Left ventricle myocardium inferior (tissue), 1 donor: ENCODE measurements around the gene ANKRD2. TPM values are rescaled to one million over a fixed set of nuclear protein-coding genes. Genes with fewer than 3 reads are reported as not detected.
"Not testable (repeated sequence)": the region's sequence is repeated elsewhere in the genome, so short reads cannot be mapped to it uniquely, and the experiment has no call there.

Experiments used
- DNase-seq: peaks from one replicate; pipeline ENCODE4 v3.0.0-alpha.2; 2020
- H3K27ac ChIP-seq: fragments of 200-600 bp; replicated peaks from 2 replicates; pipeline ENCODE4 v1.8.0; 2021
- H3K27me3 ChIP-seq: fragments of 200-600 bp; 2 replicates; pipeline ENCODE4 v1.8.0; 2021; ENCODE audit warnings: low read depth
- H3K36me3 ChIP-seq: fragments of 200-600 bp; 2 replicates; pipeline ENCODE4 v1.8.0; 2021
- H3K4me1 ChIP-seq: fragments of 200-600 bp; 2 replicates; pipeline ENCODE4 v1.8.0; 2021
- H3K4me3 ChIP-seq: fragments of 200-600 bp; 2 replicates; pipeline ENCODE4 v1.8.0; 2021; ENCODE audit warnings: mild to moderate bottlenecking, moderate library complexity
- H3K9me3 ChIP-seq: fragments of 200-600 bp; replicated peaks from 2 replicates; pipeline ENCODE4 v1.8.0; 2021
- intact Hi-C: fragments of 100-400 bp; cut with micrococcal nuclease; formaldehyde crosslinking; loops from one replicate; pipeline ENCODE4 v1.11.0; 2022
- total RNA-seq: library from RNA; stranded (reverse); fragmentation: NEBNext Ultra II Directional; extraction: Animal tissue kit (Norgen Biotek cat#: 25700); gene quantifications from one replicate; pipeline ENCODE4 v1.2.1, GENCODE V29; 2021
- TF ChIP-seq, protein P1 (sequence below): fragments of 200-600 bp; IDR thresholded peaks from 2 replicates; pipeline ENCODE4 v1.8.0; 2021; ENCODE audit warnings: antibody characterized with exemption, mild to moderate bottlenecking, borderline replicate concordance
- donor health status: DM: no; HTN: yes; CAD: no; lungs with severe emphysema.

The ANKRD2 gene
- total RNA-seq, 1 donor from 2014 or later = 969 TPM

DNA sequence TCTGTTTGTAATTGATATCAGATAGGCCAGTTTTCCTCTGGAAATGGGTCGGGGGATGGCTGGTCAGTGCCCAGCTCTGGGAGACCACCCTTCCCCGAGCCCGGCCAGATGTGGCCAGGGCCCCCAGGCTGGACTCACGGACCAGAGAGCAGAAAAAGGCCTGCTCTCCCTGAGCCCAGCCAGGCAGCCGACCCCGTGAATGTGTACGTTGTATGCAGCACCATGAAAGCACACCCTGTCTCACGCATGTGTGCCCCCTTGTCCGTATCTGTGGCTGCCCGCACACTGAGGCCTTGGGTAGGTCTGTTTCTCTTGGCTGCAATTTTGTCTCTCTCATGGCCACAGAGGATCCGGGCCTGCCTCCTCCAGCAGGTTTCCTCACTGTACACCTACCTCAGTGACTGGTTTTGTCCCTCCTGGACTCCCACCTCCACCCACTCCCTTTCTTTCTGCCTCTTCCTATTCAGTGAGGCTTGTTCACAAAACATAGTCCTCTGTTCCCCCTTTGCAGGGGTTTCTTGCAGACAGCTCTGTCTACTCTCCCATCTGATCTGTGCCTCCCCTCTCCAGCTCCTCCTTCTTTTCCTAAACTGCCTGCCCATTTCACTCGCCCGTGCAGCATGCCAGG, 23.6 kb upstream of the ANKRD2 start:
- intact Hi-C loops = no loop called here
- DNase-seq = no peak
- peak overlapping the region; percentile 71 for H3K27ac ChIP-seq
- no peaks in the 10 kb centered on the region for H3K36me3 ChIP-seq
- no peak overlapping the region for H3K4me3 ChIP-seq
- H3K4me1 ChIP-seq = peaks cover 67% of the 10 kb centered on the region
- no peaks in the 10 kb centered on the region for H3K9me3 ChIP-seq
- no peaks in the 10 kb centered on the region for H3K27me3 ChIP-seq
- TF ChIP-seq, protein P1, sequence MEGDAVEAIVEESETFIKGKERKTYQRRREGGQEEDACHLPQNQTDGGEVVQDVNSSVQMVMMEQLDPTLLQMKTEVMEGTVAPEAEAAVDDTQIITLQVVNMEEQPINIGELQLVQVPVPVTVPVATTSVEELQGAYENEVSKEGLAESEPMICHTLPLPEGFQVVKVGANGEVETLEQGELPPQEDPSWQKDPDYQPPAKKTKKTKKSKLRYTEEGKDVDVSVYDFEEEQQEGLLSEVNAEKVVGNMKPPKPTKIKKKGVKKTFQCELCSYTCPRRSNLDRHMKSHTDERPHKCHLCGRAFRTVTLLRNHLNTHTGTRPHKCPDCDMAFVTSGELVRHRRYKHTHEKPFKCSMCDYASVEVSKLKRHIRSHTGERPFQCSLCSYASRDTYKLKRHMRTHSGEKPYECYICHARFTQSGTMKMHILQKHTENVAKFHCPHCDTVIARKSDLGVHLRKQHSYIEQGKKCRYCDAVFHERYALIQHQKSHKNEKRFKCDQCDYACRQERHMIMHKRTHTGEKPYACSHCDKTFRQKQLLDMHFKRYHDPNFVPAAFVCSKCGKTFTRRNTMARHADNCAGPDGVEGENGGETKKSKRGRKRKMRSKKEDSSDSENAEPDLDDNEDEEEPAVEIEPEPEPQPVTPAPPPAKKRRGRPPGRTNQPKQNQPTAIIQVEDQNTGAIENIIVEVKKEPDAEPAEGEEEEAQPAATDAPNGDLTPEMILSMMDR = no peak

DNA sequence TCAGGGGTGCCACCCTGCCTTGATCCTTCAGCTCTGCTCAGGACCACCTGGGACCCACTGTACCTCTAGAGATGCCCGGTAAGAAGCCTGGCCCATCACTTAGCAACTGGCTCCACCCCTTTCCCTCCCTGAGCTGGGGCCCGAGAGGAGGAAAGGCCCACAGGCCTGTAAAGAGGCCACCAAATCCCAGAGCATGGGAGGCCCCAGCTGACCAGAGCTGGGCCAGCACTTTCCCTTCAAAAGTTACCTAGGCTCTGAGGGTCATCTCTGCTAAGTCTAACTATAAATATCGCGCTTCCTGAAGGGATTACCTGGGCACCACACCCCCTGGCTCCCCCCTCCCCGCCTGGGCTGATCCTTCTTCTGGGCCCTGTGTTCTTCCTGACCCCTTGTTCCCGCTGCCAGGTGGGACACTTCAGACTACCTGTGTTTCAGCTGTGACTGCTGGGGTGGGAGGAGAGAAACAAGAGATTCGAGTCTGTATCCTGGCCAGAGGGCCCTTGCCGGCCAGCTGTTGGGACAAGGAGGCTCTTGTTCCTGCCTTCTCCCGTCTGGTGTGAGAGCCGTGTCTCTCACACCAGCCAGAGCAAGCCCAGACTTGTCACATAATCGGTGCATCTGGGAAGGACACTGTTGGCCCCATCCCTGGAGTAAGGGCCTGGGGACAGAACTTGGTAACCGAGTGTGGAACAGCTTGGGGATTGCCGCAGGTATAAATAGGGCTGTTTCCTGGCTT, 22.8 kb upstream of the ANKRD2 start:
- H3K9me3 ChIP-seq = no peaks in the 10 kb centered on the region
- no peaks in the 10 kb centered on the region for H3K27me3 ChIP-seq
- intact Hi-C loops = loop anchor here (5.0 kb wide), 1 partner anchor 82 kb away; no protein-coding TSS in a partner anchor
- H3K4me1 ChIP-seq = peaks cover 66% of the 10 kb centered on the region
- peak overlapping the region; percentile 71 for H3K27ac ChIP-seq
- no peak overlapping the region for H3K4me3 ChIP-seq
- DNase-seq = peak; percentile 43
- TF ChIP-seq, protein P1 = no peak
- no peaks in the 10 kb centered on the region for H3K36me3 ChIP-seq

DNA sequence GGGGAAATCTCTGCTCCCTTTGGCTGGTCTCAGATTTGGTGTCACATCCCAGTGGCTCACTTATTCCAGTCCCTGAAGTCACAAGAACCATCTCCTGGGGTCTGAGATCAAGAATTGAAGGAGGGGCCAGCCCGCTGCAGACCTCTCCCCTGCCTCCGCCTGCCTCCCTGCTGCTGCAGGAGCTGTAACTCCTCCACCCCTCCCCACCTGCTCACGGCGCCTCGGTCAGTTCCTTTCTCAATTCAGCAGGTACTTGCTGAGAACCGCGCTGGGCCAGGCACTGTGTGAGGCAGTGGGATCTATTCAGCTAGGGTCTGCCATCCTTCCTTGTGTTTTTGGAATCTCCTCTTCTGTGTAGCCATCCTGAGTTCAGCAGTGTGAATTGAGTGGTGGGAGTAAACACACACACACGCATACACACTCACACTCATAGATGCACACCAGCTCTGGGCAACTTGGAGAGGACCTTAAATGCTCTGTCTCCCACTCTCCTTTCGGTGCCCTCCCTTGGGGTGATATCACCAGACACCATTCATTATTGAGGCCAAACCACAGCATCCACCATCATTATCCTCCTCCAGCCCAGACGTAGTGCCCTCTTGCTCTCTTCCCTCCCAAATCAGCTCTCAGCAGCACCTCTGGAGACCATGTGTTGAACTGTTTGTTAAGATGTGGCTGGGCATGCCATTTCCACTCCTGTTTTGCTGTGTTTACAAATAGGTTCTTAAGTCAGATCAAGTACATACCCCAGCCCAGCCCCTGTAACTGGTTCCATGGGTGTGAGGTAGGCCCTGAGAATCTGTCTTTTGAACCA, 22.0 kb upstream of the ANKRD2 start:
- intact Hi-C loops = loop anchor here (5.0 kb wide), 1 partner anchor 83 kb away; no protein-coding TSS in a partner anchor
- H3K4me1 ChIP-seq = peaks cover 66% of the 10 kb centered on the region
- no peak overlapping the region for H3K4me3 ChIP-seq

DNA sequence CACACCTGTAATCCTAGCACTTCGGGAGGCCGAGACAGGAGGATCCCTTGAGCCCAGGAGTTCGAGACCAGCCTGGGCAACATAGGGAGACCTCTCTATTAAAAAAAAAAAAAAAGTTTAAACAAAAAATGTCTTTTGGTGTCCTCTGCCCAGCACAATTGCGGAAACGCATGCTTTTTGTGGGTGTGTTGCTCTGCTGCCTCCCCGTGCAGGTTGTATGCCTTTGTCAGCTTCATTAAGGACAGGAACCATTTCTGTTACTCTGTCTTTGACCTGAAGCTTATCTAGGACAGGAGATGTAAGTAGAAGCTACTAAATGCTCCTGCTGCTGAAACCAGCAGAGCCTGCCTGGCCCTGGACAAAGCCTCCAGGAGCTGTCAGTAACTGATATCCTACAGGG, 21.3 kb upstream of the ANKRD2 start:
- Histone ChIP-seq H3K4me3 (no peak overlapping the region), H3K4me1 (peaks cover 66% of the 10 kb centered on the region), H3K36me3 (no peaks in the 10 kb centered on the region), H3K9me3 (no peaks in the 10 kb centered on the region), H3K27ac (peak overlapping the region; percentile 71), H3K27me3 (no peaks in the 10 kb centered on the region)
- no peak for DNase-seq
- intact Hi-C loops = loop anchor here (5.0 kb wide), 1 partner anchor 84 kb away; no protein-coding TSS in a partner anchor
- TF ChIP-seq, protein P1 = no peak

More for the DNA sequence above, 22.0 kb upstream of the ANKRD2 start:
- peak overlapping the region; percentile 71 for H3K27ac ChIP-seq
- H3K9me3 ChIP-seq = no peaks in the 10 kb centered on the region
- TF ChIP-seq, protein P1 = no peak
- H3K27me3 ChIP-seq = no peaks in the 10 kb centered on the region
- H3K36me3 ChIP-seq = no peaks in the 10 kb centered on the region
- no peak for DNase-seq

DNA sequence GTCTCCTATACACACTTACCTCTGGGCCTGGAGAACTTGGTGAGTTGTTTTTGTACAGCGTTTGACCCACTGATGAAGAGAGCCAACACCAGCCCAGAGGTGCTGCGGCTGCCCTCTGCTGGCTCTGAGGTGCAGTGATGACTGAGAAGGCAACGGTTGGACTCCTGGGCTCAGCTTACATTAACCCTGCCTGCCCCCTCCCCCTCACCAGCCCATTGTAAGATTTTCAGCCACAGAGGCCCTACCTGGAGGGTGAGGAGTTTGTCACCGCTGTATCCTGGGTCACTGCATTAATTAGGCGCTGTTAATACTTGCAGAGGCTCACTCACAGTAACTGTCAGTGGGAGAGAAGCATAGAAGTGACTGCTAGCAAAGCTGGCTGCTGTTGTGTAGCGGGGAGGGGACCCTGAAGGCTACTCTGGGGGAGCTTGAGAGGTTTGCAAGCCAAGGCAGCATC, 19.0 kb upstream of the ANKRD2 start:
- Histone ChIP-seq H3K27ac (no peak overlapping the region), H3K4me1 (peaks cover 42% of the 10 kb centered on the region), H3K9me3 (no peaks in the 10 kb centered on the region), H3K36me3 (no peaks in the 10 kb centered on the region), H3K27me3 (no peaks in the 10 kb centered on the region), H3K4me3 (no peak overlapping the region)
- intact Hi-C loops = loop anchor here (5.0 kb wide), 1 partner anchor 86 kb away; no protein-coding TSS in a partner anchor
- DNase-seq = peak; percentile 72
- TF ChIP-seq, protein P1 = peak; percentile 93

DNA sequence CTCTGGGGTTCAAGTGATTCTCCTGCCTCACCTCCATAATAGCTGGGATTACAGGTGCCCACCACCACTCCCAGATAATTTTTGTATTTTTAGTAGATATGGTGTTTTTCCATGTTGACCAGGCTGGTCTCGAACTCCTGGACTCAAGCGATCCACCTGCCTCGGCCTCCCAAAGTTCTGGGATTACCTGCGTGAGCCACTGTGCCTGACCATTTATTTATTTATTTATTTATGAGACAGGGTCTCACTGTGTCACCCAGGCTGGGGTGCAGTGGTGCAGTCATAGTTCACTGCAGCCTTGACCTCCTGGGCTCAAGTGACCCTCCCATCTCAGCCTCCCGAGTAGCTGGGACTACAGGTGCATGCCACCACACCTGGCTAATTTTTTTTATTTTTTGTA, 18.2 kb upstream of the ANKRD2 start:
- not testable (repeated sequence) for H3K27me3 ChIP-seq, H3K4me3 ChIP-seq, H3K27ac ChIP-seq, H3K36me3 ChIP-seq, DNase-seq, H3K9me3 ChIP-seq
- peaks cover 35% of the 10 kb centered on the region for H3K4me1 ChIP-seq
- intact Hi-C loops = loop anchor here (5.0 kb wide), 1 partner anchor 87 kb away; no protein-coding TSS in a partner anchor

DNA sequence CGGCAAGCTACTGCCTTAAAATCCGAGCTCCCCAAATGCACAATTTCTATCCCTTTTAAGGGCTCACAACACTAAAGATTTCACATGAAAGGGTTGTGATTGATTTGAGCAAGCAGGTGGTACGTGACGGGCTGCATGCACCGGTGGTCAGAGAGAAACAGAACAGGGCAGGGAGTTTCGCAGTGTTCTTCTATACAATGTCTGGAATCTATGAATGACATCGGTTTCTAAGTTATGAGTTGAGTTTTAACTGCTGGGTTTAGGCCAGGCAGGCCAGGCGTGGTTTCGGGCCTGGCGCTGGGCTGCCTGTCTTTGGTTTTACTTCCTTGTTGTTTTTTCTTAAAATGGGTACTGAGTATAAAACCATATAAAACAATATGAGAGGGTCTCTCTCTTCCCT, 17.0 kb upstream of the ANKRD2 start:
- H3K36me3 ChIP-seq, intact Hi-C loops, H3K27ac ChIP-seq, H3K9me3 ChIP-seq, DNase-seq, H3K4me3 ChIP-seq, H3K27me3 ChIP-seq: not testable (repeated sequence)
- H3K4me1 ChIP-seq = peaks cover 23% of the 10 kb centered on the region
